ENCODE measurements around the gene COL5A1.
"Not testable (repeated sequence)": the region's sequence is repeated elsewhere in the genome, so short reads cannot be mapped to it uniquely, and the experiment has no call there.

Gene COL5A1

GRCh38 chr9:134639994-134640393 lies 1.6 kb upstream of the COL5A1 start:
- no peak for DNase-seq (ENCODE audit: extremely low spot score)
- TF ChIP-seq, protein P1, sequence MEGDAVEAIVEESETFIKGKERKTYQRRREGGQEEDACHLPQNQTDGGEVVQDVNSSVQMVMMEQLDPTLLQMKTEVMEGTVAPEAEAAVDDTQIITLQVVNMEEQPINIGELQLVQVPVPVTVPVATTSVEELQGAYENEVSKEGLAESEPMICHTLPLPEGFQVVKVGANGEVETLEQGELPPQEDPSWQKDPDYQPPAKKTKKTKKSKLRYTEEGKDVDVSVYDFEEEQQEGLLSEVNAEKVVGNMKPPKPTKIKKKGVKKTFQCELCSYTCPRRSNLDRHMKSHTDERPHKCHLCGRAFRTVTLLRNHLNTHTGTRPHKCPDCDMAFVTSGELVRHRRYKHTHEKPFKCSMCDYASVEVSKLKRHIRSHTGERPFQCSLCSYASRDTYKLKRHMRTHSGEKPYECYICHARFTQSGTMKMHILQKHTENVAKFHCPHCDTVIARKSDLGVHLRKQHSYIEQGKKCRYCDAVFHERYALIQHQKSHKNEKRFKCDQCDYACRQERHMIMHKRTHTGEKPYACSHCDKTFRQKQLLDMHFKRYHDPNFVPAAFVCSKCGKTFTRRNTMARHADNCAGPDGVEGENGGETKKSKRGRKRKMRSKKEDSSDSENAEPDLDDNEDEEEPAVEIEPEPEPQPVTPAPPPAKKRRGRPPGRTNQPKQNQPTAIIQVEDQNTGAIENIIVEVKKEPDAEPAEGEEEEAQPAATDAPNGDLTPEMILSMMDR (IDR thresholded peaks at IDR 0.05; ENCODE audit: control extremely low read depth, extremely low read depth, low read depth, missing control alignments) = no peak
- POLR2A ChIA-PET = no interaction called here
- CTCF ChIA-PET = no interaction called here

DNA sequence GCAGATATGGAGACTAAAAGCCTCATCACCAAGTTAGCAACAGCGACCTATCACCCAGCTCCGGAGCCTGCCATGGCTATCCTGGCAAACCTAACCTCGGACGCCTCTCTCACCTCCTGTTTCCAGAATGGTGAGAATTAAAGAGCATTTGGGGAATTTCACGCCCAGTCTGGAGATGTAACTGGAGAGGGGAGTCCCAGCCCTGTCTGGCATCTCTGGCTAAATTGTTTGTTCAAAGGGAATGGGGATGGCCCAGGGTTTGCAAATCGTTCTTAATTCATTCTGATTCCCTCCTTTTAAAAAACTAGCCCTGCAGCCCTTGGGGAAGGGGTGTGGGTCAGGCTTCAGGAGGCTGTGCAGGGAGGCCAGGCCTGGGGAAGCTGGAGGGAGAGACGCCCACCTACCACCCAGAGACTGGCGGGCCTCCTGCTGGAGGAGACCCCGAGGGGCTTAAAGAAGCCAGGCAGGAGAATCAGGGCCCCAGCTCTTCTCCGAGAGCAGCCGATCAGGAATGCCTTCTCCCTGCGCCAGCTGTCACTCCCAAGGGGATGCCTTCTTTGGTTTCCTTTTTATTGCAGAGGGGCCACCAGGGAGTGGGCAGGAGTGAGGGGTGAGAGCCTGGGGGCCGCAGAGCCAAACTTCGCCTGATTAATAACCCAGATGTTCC lies 964 bp upstream of the COL5A1 start:
- ChIA-PET POLR2A (no interaction called here), CTCF (no interaction called here)
- TF ChIP-seq, protein P1 (IDR thresholded peaks at IDR 0.05; ENCODE audit: control extremely low read depth, extremely low read depth, low read depth, missing control alignments) = no peak
- no peak for DNase-seq (ENCODE audit: extremely low spot score)

DNA sequence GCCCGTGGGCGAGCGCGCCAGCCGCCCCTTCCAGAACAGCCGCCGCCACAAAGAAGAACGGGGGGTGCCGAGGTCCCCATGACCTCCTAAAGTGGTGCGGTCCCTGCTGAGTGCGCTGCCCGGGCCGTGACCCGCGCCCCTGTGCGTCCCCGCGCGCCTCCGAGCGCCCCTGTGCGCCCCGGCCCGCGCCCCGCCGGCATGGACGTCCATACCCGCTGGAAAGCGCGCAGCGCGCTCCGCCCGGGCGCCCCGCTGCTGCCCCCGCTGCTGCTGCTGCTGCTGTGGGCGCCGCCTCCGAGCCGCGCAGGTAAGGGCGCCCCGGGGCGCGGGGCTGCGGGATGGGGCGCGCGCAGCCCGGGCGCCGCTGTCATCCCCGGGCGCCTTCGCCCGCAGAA lies 384 bp downstream of the COL5A1 start:
- ChIA-PET CTCF (no interaction called here), POLR2A (no interaction called here)
- DNase-seq (ENCODE audit: extremely low spot score) = no peak
- TF ChIP-seq, protein P1 (IDR thresholded peaks at IDR 0.05; ENCODE audit: control extremely low read depth, extremely low read depth, low read depth, missing control alignments) = no peak

GRCh38 chr9:134642385-134643181 lies 980 bp downstream of the COL5A1 start:
- ChIA-PET CTCF (no interaction called here), POLR2A (no interaction called here)
- DNase-seq (ENCODE audit: extremely low spot score) = no peak
- TF ChIP-seq, protein P1 (IDR thresholded peaks at IDR 0.05; ENCODE audit: control extremely low read depth, extremely low read depth, low read depth, missing control alignments) = no peak

- ChIA-PET CTCF (no interaction called here), POLR2A (no interaction called here)
- TF ChIP-seq, protein P1 (IDR thresholded peaks at IDR 0.05; ENCODE audit: control extremely low read depth, extremely low read depth, low read depth, missing control alignments) = no peak
- no peak for DNase-seq (ENCODE audit: extremely low spot score)
Observed at GRCh38 chr9:134643222-134643671, 1.6 kb downstream of the COL5A1 start.

DNA sequence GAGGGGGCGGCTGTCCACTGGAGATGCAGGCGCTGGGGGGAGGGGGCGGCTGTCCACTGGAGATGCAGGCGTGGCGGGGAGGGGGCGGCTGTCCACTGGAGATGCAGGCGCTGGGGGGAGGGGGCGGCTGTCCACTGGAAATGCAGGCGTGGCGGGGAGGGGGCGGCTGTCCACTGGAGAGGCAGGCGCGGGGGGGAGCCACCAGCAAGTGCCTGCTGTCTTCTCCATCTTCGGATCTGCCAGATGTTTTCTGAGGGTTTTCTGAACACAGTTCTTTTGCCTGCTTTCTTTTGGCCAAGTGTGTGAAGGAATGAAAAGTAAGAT lies 2.8 kb downstream of the COL5A1 start:
- CTCF ChIA-PET; POLR2A ChIA-PET; DNase-seq (ENCODE audit: extremely low spot score): not testable (repeated sequence)
